NCI-H1105 treated with DMSO at 0.1 percent for 48 hours (cell line): ENCODE data around the gene CTPS2.
"Not testable (repeated sequence)": the region's sequence is repeated elsewhere in the genome, so short reads cannot be mapped to it uniquely, and the experiment has no call there.

Source experiments
- DNase-seq: peaks from one replicate; lab custom pipeline; 2025; lab: John Stamatoyannopoulos, UW

CTPS2 gene

GRCh38 chrX:16604337-16604736, 108.1 kb downstream of the CTPS2 start:
- DNase-seq, result no peak

- no peak for DNase-seq
These were observed 108.6 kb downstream of the CTPS2 start for GRCh38 chrX:16603822-16604221.

GRCh38 chrX:16603235-16603634, 109.2 kb downstream of the CTPS2 start:
- not testable (repeated sequence) for DNase-seq

GRCh38 chrX:16601885-16602284, 110.6 kb downstream of the CTPS2 start:
- DNase-seq, result no peak

- DNase-seq, result peak; percentile 34
These were observed 118.0 kb downstream of the CTPS2 start for GRCh38 chrX:16594490-16594889.

GRCh38 chrX:16593801-16594200, 118.7 kb downstream of the CTPS2 start:
- DNase-seq, result no peak

- DNase-seq, result no peak
These were observed 120.2 kb downstream of the CTPS2 start for GRCh38 chrX:16592194-16592770.

GRCh38 chrX:16589826-16590225, 122.6 kb downstream of the CTPS2 start:
- peak; percentile 26 for DNase-seq

GRCh38 chrX:16589211-16589610, 123.3 kb downstream of the CTPS2 start:
- no peak for DNase-seq

- DNase-seq, result no peak
These were observed 124.2 kb downstream of the CTPS2 start for GRCh38 chrX:16588266-16588665.

- no peak for DNase-seq
These were observed 124.6 kb downstream of the CTPS2 start for GRCh38 chrX:16587836-16588235.

- DNase-seq, result peak; percentile 1
These were observed 125.9 kb downstream of the CTPS2 start for GRCh38 chrX:16586377-16587112.

GRCh38 chrX:16585486-16586376, 126.7 kb downstream of the CTPS2 start:
- no peak for DNase-seq

- not testable (repeated sequence) for DNase-seq
These were observed 132.3 kb downstream of the CTPS2 start for GRCh38 chrX:16580004-16580797.

GRCh38 chrX:16579517-16579916, 133.0 kb downstream of the CTPS2 start:
- DNase-seq, result no peak

- DNase-seq, result no peak
These were observed 134.3 kb downstream of the CTPS2 start for GRCh38 chrX:16578218-16578617.

- DNase-seq, result no peak
These were observed 134.9 kb downstream of the CTPS2 start for GRCh38 chrX:16577483-16578029.

GRCh38 chrX:16575388-16575787, 137.1 kb downstream of the CTPS2 start:
- not testable (repeated sequence) for DNase-seq

- DNase-seq, result no peak
These were observed 138.7 kb downstream of the CTPS2 start for GRCh38 chrX:16573781-16574180.

GRCh38 chrX:16567681-16568080, 144.8 kb downstream of the CTPS2 start:
- DNase-seq, result no peak

- DNase-seq, result no peak
These were observed 145.9 kb downstream of the CTPS2 start for GRCh38 chrX:16566571-16566970.

GRCh38 chrX:16560173-16560572, 152.3 kb downstream of the CTPS2 start:
- DNase-seq, result no peak
